Hepatocyte (in vitro differentiated cells): ENCODE measurements around the gene ITPKB.

Experiments
- CTCF ChIP-seq: fragments of 200-600 bp; sonication (generic); IDR thresholded peaks from 2 replicates; pipeline ENCODE4 v1.5.1; 2016; ENCODE audit warnings: antibody characterized with exemption, mild to moderate bottlenecking; ENCODE audit not compliant: poor library complexity
- EZH2 ChIP-seq: fragments of 200-600 bp; sonication (generic); IDR thresholded peaks from 2 replicates; pipeline ENCODE4 v1.6.1; 2016; ENCODE audit warnings: antibody characterized with exemption, mild to moderate bottlenecking, borderline replicate concordance
- EZH2phosphoT487 ChIP-seq: fragments of 200-600 bp; sonication (generic); IDR thresholded peaks from one replicate; pipeline ENCODE4 v1.6.1; 2018; ENCODE audit warnings: antibody characterized with exemption, mild to moderate bottlenecking, low read depth, moderate library complexity; ENCODE audit not compliant: unreplicated experiment, severe bottlenecking

GRCh38 chr1:226659136-226659535 is 79.9 kb downstream of the ITPKB start:
- TF ChIP-seq CTCF (no peak), EZH2phosphoT487 (no peak), EZH2 (no peak)
